A204.1 (cell line): ENCODE results near the gene KRTAP12-1.

Experiments
- FAIRE-seq: peaks from 2 replicates; lab custom pipeline; 2012; peaks lifted over from hg19 to GRCh38; lab: Jason Lieb, UNC

Gene KRTAP12-1, protein sequence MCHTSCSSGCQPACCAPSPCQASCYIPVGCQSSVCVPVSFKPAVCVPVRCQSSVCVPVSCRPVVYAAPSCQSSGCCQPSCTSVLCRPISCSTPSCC

DNA sequence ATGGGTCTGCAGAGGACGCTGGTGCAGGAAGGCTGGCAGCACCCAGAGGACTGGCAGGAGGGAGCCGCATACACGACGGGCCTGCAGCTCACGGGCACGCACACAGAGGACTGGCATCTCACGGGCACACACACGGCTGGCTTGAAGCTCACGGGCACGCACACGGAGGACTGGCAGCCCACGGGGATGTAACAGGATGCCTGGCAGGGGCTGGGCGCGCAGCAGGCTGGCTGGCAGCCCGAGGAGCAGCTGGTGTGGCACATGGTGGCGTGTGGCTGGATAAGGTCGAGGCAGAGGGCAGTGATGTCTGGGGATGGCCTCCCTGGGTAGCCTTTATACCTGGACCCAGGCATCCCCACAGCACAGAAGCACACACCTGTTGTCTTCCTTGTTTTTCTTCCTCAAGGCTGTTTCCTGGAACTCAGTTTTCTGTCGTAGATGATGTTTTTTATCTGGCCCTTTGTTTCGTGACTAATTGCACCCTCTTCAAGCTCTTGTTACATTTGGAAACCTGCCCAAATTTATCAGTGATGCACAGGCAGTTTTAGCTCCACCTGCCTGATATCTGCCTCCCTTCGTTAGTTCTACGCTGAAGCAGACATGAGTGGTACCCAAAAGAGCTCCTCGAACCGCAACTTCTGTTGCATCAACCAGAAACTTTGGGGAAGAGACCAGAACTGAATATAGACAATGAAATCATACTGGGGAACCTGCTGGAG lies at the start of gene KRTAP12-1:
Gene KRTAP12-1 (minus strand): TSS at position 303 of the 719 bp plus-strand sequence. CDS start 40 bp downstream, at position 263.
- no peak for FAIRE-seq

DNA sequence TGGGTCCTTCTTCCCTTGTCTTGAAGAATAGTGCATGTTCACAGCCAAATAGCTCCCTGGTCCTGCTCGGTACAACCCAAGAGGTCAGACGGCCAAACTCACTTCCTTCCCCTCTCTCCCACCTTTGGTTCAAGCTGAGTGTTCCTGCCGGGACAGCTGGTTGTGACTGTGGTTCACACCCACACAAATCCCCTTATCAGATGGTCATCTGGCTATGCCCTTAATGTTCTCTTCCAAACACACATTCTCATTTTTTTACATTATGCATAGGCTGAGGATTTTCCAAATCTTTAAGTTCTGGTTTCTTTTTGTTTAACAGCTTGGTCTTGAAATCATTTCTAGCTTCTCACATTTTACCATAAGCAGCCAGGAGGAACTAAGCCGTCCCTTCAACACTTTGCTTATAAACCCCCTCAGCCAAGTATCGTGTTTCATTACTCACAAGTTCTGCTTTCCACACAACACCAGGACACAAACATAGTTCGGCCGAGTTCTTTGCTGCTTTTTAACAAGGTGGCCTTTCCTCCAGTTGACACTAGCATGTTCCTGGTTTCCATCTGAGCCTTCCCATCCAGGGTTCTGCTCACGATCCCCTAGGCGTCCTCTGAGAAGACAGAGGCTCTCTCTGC lies 49.1 kb upstream of the KRTAP12-1 start:
- FAIRE-seq = no peak

DNA sequence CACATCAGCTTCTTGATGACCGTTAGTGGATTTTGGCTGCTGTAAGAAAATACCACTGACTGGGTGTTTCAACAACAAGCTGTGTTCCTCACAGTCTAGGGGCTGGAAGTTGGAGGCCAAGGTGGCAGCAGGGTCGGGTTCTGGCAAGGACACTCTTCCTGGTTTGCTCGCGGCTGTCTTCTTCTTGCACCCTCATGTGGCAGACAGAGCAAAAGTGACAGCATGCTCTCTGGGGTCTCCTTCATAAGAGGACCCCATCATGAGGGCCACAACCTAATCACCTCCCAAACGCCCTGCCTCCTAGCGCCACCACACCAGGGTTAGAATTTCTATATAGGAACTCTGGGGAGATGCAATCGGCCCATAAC lies 48.0 kb upstream of the KRTAP12-1 start:
- FAIRE-seq = no peak

DNA sequence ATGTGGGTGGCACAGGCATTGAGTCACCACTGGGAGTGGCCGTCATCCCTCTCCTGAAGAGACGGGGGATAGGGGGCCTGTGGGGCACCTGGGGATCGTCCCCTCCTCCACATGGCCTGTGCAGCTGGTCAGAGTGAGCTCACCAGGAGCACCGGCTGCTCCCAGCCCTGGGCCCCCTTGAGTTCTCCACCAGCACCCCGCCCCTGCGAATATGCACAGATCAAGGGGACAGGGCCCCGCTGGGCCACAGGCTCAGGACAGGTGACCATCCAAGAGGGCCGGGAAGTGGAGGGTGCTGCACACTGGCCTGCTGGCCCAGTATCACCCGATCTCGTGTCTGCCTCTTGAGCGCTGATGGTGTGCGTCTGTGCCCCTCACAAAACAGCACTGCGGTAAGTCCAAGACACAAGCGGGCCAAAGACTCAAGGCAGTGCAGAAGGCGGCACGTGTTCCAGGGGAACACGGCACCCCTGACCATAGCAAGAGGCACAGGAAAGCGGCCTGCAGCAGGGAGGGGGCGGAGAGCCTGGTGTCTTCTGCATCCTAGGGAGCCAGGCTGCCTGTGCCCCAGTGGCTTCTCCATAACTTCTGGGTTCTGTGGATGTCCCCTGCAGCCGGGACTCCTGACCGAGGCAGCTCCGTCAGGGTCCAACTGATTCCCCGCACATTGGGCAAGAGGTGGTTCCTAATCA lies 47.5 kb upstream of the KRTAP12-1 start:
- no peak for FAIRE-seq

DNA sequence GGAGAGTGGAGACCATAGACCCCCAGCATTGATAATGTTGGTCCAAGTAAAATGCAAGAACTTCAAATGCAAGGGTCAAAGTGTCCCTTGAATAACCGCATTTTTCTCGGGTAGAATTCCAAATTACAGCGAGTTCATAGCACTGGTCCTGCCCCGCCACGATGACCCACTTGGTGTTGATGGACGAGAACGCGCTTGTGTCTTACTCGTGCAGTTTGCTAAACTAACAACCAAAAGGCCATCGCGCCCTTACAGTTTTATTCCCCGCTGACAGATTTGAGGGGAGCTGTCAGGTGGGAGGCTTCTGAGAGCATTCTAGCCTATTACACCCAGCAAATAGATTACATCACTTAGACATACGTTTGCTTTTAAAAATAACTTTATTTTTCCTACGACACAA lies 46.8 kb upstream of the KRTAP12-1 start:
- FAIRE-seq = no peak

DNA sequence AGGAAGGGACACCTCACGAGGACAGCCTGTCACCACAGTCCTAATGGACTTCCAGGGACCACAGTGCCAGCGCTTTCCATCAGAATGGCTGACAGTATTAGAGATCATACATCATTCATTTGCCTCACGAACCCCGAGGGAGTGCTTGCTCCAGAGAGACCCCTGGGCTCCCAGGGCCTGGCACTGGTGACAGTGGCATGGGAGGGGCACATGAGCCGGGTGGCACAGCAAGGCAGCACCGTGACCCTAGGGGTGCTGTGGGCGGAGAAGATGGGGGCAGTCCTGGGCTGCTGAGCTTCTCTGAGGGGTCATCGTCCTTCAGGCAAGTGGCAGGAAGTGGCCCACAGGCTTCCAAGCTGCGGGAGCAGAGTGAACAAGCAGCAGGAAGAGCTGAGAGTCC lies 45.8 kb upstream of the KRTAP12-1 start:
- FAIRE-seq = no peak

DNA sequence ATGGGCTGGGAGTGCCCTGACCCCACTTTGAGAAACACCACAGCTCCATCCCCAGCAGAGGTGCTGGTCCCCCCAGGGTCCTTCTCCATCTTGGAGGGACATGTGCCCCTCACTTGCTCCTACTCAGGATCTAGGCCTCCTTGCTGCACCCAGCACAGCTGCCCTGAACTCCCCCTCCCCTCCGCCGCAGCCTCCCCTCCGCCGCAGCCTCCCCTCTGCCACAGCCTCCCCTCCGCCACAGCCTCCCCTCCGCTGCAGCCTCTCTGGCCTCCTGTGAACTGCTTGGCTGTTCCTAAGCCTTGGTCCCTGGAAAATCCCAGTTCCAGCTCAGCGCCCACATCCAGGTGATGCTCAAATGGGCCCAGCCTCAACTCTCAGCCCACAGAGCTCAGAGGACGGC lies 45.4 kb upstream of the KRTAP12-1 start:
- no peak for FAIRE-seq

DNA sequence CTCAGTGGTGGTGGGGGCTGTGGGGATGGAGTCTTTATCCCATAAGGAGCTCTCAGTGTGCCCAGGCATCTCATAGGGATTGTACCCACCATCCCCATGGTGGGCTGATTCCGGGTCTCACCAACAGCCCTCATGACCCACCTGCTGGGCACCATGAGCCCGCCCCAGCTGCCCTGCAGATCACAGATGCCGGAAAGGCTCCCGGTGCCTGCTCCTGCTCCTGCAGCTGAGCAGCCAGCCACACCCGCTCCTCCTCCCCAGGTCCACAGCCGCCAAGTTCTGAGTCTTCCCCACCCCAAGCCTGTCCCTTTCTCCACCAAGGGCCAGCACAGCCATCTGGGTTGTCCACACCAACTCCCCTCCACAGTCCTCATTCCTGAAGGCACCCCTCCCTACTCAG lies 44.9 kb upstream of the KRTAP12-1 start:
- FAIRE-seq = no peak

DNA sequence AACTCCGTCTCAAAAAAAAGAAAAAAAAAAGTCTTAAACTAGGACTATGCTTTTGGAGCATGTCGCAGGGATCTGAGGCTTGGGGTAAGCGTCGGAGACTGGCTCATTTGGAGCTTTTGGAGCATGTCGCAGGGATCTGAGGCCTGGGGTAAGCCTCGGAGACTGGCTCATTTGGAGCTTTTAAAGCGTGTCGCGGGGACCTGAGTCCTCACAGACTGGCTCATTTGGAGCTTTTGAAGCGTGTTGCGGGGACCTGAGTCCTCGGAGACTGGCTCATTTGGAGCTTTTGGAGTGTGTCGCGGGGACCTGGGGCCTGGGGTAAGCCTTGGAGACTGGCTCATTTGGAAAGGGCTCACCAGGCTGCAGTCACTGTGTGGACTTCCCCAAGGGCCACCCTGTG lies 43.0 kb upstream of the KRTAP12-1 start:
- no peak for FAIRE-seq

DNA sequence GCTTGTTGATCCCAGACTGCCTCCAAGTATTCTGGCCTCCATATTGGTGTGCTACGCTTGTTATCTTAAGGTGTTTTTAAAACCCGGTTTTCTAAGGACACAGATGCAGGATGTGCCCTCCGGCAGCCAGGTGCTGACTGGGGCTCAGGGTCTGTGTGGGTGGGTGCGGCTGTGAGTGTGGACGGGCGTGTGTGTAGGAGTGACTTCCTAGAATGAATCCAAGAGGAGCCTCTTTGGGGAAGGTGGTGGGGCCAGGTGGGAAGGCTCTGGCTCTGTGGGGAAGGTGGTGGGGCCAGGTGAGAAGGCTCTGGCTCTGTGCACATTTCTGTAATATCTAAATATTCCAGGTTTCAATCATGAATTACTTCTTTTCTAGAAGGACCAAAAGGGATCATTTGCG lies 42.2 kb upstream of the KRTAP12-1 start:
- no peak for FAIRE-seq

DNA sequence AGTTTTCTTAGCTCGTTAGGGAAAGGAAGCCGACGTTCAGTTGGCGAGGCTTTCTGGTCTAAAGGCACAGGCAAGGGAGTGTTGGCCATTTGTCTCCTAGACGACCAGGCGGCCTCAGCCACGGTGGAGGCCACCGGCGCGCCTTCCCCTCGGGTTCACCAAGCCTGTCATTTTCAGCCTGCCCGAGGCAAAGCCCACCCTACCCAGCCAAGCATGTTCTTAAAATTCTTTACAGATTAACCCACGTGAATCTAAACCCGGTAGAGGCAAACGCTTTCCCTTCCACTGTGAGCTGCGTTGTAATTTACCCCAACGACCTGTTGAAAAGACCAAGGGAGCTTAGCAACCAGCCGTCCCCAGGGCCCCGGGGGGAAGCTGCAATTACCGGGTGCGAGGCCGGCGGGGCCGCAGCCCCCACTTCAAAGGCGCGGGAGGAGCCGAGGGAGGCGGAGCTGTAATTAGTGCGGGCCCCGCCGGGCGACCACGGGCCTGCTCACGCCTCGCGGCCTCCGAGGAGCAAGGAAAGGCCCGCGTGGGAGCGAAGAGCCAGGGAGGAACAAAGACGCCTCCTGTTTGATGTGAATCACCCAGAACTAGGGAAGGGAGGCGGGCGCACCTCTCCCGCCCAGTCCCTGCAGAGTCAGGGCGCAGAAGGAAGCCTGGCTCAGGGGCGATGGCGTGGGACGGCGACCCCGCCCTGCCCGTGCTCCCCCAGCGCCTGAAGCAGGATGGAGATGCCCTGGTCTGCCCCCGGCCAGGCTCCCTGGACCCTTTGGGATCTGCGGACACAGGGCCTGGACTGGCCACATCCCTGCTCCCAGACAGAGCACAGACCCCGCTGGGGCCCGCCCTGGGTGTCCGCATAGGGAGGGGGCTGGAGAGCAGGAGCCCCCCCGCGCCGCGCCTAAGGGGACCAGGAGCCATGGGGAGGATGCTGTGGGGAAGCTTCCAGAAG lies 41.5 kb upstream of the KRTAP12-1 start:
- FAIRE-seq = no peak

DNA sequence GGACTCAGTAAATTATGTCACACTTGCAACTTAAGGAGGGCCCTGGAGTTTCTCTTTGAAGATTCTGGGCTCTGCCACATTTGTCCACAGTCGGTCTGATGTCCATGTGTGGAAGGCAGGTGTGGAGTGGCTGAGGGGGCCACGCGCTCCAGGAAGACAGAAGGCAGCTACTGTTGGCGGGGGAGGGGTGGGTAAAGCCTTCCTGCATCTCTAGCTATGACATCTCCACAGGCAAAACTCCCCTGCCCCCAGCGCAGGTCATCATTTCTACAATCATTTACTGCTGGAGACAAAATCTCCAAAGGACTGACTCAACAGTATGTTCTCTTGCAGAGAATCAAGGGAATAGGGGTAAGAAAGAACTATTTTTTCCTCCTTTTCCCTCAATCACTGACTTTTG lies 40.8 kb upstream of the KRTAP12-1 start:
- FAIRE-seq = no peak

DNA sequence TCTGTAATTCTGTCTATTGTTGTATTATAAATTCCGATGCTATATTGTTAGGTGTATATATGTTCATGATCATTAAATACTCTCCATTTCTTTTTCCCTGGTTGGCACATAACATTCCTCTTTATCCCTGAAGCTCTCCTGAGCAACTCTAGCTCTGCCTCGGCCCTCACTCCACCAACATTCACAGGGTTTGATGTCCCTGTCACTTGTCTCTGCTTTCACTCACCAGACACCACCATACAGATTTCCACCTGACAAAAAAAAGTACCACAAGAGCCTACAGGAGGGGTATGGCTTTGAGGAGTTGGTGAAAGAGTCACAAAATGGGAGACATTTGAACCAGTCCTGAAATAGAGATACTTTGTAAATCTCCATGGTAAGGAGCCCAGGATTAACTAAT lies 38.2 kb upstream of the KRTAP12-1 start:
- no peak for FAIRE-seq

DNA sequence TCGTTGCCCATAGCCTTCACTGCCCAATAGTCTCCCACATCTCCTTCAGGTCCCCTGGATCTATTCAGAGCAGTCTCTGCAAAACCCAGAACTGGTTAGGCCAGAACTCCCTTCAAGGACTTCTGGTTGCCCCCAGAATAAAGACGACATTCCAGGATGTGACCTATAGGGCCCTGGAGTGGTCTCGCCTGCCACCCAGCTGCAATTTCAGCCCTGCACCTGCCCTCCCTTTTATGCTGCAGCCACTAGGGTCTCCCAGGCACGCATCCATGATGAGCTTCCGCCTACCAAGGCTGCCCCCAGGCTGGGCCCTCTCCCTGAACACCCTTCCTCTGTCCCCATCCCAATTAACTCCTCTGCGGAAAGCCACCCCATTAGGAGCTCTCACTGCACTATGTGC lies 36.6 kb upstream of the KRTAP12-1 start:
- FAIRE-seq = no peak

DNA sequence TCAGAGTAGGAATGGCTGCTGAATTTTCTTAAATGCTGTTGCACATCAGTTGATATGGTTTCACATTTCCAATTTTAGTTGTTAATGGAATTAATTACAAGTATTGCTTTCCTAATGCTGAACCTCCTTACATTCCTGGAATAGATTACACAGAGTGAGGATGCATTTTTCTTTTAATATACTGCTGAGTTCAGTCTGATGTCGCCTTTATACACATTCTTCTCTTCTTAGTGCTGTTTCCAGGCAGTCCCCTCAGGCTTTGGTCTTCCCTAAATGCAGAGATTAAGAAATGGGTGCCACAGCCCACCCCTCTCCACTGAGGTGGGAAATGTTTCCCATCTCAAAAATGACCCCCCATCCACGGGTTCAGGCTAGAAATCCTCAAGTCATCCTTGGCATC lies 36.1 kb upstream of the KRTAP12-1 start:
- no peak for FAIRE-seq

DNA sequence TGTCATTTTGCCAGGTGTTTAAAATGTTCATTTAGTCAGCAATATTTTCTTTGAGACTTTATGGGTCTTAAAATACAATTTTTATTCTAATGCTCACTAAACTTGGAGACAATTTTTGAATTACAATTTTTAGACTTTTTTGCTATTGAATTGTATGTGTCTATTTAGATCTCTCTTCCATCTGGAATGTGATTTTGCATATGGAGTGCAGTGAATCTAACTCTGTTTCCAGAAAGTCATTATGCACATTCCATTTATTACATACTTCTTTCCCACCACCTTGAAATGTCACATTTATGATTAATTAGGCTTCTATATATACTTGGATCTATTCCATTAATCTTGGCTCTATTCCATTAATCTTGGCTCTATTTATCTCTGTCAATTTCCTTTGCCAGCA lies 35.0 kb upstream of the KRTAP12-1 start:
- FAIRE-seq = no peak

DNA sequence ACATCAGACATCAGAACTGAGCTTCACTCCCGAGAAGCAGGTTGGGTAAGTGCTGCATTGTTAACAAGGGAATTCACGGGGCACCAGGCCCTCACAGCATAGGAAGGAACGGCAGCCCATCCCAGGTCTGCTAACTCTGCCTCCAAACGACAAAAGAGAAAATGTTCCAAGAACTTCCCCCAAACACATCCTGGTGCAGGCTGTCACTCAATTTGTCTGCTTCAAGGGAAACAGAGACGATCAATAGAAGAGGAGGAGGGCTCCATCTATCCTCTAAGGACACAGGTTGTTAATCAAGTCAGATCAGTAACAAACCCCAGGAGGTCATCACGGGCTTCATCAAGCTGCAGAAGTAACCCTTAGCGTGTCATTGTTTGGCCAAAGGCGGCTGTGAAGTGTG lies 32.9 kb upstream of the KRTAP12-1 start:
- FAIRE-seq = no peak

DNA sequence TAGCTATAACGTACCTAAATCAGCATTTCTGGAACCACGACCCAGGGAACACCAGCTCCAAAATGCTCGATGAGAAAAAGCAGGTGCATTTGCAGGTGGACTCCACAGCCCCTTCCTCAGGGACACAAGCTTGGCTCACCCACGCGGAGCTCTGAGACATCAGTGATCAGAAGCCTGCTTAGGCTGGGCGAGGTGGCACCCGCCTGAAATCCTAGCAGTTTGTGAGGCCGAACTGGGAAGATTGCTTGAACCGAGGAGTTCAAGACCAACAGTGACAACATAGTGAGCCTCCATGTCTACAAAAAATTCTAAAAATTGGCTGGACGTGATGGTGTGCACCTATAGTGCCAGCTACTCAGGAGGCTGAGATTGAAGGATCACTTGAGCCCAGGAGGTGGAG lies 31.9 kb upstream of the KRTAP12-1 start:
- FAIRE-seq = no peak

DNA sequence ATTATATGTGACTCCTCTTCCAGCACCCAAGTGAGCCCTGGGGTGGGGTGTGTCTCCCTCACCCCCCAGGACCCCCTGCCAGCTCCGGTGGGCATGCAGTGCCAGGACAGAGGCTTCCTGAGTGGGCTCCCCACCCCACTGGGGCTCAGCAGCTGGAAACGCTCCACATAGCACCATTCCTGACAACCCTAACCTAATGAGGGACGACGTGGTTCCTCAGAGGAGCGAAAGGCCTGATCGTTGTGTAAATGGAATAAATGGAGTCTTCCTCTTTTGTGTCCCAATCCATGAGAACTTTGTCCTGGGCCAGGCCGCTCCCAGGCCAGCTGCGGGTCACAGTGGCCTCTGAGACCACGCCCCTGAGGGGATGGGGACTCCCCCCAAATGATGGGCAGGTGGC lies 31.2 kb upstream of the KRTAP12-1 start:
- no peak for FAIRE-seq

DNA sequence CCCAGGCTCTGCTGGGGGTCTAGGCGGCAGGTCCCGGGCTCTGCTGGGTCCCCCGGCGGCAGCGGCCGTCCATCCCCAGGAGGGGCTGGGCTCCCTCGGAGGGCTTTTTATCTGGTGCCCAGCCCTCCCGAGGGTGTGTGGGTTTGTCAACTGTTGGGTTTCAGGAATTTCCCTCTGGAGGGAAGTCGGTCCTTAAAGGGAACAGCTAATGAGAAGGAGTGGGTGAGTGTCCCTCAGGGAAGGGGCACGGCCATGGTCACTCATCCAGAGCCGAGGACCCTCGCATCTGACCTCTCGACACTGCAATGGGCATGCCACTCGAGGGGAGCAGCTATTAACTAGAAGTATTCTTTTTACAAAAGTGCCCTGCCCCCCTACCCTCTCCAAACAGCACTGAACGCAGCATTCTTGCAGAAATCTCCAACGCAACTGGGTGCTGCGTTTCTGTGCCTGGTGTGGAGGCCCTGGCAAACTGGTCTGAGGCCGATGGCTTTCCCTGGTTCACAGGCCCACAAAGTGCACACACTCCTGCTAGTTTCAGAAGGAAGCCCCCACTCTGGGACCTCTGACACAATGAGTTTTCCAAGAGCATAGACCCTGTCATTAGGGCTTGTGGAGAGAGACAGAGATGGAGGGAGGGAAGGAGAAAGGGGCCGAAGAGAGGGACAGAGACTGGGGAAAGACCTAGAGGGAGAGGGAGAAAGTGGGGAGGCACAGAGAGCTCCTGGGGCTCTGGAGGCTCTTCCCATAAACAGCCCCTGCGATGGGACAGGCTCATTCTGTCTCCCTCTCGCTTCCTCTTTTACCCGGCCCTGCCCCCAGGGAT lies 30.5 kb upstream of the KRTAP12-1 start:
- FAIRE-seq = no peak
